ENCODE measurements around the gene ABCA6.

ABCA6 gene

DNA sequence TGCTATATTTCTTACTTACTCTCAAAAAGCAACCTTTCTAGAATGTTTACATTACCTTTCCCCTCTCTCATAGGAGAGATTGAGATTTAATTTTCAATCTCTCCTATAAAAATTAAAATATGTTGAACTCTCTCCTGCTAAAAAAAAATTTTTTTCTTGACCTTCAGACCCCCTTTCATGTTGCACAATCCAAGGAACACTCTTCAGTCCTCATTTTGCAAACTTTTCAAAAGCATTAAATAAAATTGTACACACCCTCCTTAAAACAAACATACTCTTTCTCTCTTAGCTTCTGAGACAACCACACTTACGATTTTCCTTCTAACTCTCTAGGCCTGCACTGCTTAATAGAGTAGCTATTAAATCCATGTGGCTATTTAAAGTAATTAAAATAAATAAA, 8.6 kb upstream of the ABCA6 start:
- no peak overlapping the region for H3K27ac ChIP-seq
- no peaks in the 10 kb centered on the region for H3K27me3 ChIP-seq
- H3K4me3 ChIP-seq (ENCODE audit: low read depth in 1 of 2, low read length in 1 of 2), result no peak overlapping the region
- TF ChIP-seq, protein P1, sequence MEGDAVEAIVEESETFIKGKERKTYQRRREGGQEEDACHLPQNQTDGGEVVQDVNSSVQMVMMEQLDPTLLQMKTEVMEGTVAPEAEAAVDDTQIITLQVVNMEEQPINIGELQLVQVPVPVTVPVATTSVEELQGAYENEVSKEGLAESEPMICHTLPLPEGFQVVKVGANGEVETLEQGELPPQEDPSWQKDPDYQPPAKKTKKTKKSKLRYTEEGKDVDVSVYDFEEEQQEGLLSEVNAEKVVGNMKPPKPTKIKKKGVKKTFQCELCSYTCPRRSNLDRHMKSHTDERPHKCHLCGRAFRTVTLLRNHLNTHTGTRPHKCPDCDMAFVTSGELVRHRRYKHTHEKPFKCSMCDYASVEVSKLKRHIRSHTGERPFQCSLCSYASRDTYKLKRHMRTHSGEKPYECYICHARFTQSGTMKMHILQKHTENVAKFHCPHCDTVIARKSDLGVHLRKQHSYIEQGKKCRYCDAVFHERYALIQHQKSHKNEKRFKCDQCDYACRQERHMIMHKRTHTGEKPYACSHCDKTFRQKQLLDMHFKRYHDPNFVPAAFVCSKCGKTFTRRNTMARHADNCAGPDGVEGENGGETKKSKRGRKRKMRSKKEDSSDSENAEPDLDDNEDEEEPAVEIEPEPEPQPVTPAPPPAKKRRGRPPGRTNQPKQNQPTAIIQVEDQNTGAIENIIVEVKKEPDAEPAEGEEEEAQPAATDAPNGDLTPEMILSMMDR (IDR thresholded peaks at IDR 0.05), result no peak
- H3K36me3 ChIP-seq, result no peaks in the 10 kb centered on the region
- no peaks in the 10 kb centered on the region for H3K4me1 ChIP-seq (ENCODE audit: control insufficient read depth in 1 of 2, insufficient read depth in 1 of 2, low read depth in 1 of 2, low read length in 1 of 2)
- H3K9me3 ChIP-seq, result no peaks in the 10 kb centered on the region

DNA sequence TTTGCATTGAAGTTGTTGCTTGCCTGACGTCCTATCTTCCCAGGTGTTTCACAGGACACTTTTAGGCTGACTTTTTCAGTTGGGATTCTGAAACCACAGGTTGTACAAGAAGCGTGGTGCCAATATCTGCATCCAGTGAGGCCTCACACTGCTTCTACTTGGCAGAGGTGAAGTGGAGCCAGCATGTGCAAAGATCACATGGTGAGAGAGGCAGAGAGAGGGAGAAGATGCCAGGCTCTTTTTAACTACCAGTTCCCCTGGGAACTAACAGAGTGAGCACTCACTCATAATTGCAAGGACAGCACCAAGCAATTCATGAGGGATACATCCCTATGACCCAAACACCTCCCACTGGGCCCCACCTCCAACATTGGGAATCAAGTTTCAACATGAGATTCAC, 5.8 kb upstream of the ABCA6 start:
- Histone ChIP-seq H3K27me3 (no peaks in the 10 kb centered on the region), H3K27ac (no peak overlapping the region), H3K4me1 (ENCODE audit: control insufficient read depth in 1 of 2, insufficient read depth in 1 of 2, low read depth in 1 of 2, low read length in 1 of 2) (no peaks in the 10 kb centered on the region), H3K36me3 (no peaks in the 10 kb centered on the region), H3K4me3 (ENCODE audit: low read depth in 1 of 2, low read length in 1 of 2) (no peak overlapping the region), H3K9me3 (no peaks in the 10 kb centered on the region)
- TF ChIP-seq, protein P1 (IDR thresholded peaks at IDR 0.05), result no peak

DNA sequence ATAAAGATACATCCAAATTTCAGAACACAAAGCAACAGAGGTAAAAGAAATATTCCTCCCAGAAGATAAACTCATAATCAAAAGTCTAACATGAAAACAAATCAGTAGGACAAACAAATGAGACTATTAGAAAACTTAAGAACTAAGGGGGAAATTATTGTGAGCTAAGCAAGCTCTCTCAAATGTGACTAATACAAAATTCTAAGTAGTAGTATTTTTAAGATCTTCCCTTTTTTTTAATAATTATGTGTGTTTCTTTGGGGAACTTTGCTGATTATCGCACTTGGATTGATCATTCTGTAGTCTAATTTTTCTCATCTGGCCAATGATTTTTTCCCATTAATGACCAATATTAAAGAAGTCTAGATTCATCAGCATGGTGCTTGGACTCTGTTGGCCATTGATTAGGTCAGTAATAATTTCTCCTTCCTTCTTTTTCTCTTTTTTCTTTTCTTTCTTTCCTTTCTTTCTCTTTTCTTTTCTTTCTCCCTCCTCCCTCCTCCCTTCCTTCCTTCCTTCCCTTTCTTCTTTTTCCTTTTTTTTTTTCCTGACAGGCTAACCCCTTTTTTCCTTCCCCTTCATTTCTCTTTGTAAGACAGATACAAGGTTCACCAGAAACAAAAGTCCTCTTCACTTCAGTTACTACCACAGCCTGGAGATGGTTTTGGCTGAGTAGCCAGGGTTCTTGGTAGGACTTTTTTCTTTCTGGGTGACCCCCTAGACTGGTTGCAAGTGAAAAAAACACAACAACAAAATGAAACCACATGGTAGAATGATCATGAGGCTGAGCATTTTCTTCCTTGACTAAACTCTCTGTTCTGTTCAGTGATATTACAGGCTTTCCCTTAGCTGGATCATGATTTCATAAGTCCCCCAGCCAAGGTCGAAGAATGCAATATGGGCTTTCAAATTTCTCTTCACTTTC, 2.9 kb upstream of the ABCA6 start:
- Histone ChIP-seq H3K9me3 (no peaks in the 10 kb centered on the region), H3K36me3 (no peaks in the 10 kb centered on the region), H3K4me1 (ENCODE audit: control insufficient read depth in 1 of 2, insufficient read depth in 1 of 2, low read depth in 1 of 2, low read length in 1 of 2) (no peaks in the 10 kb centered on the region), H3K27me3 (no peaks in the 10 kb centered on the region), H3K4me3 (ENCODE audit: low read depth in 1 of 2, low read length in 1 of 2) (no peak overlapping the region), H3K27ac (no peak overlapping the region)
- TF ChIP-seq, protein P1 (IDR thresholded peaks at IDR 0.05), result no peak

DNA sequence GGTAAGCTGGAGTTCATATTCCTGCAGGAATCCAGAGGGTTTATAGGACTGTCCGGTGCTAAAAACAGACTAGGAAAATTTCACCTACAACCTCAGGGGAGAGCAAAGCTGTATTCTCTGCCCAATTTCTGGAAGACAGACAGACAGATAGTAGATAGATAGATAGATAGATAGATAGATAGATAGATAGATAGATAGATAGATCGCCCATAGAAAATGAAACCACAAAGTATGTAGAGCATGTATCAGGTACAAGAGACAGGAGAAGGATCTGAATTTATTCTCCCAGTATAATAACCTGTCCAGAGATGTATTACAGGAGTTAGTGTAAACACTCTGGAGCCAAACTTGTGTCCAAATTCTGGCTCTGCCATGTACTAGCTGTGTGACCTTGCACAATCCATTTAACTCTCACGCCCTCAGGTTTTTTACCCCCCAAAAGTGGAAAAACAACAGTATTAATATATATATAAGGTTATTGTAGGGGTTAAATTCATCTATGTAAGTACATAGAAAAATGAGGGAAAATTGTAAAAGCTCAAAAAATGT, 2.1 kb upstream of the ABCA6 start:
- no peaks in the 10 kb centered on the region for H3K36me3 ChIP-seq
- H3K27me3 ChIP-seq, result no peaks in the 10 kb centered on the region
- H3K27ac ChIP-seq, result no peak overlapping the region
- no peaks in the 10 kb centered on the region for H3K4me1 ChIP-seq (ENCODE audit: control insufficient read depth in 1 of 2, insufficient read depth in 1 of 2, low read depth in 1 of 2, low read length in 1 of 2)
- TF ChIP-seq, protein P1 (IDR thresholded peaks at IDR 0.05), result no peak
- no peaks in the 10 kb centered on the region for H3K9me3 ChIP-seq
- H3K4me3 ChIP-seq (ENCODE audit: low read depth in 1 of 2, low read length in 1 of 2), result no peak overlapping the region

DNA sequence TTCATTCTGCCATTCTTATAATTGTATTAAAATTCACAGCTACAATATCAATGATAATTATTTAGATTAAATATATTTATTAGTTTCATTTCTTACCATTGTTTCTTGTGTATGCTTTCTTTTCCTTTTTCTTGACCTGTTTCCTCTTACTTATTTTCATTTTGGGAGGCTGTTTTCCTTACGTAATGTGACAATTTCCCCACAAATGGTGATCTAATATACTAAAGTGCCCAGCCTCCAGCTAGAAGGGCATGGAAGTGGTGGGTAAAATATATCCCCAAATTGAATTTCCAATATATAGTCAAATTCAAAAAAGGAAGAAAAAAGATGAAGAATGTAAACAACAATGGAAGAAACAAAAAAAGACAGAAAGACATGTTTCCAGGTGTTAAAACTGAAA, 1.5 kb upstream of the ABCA6 start:
- H3K4me1 ChIP-seq (ENCODE audit: control insufficient read depth in 1 of 2, insufficient read depth in 1 of 2, low read depth in 1 of 2, low read length in 1 of 2), result no peaks in the 10 kb centered on the region
- H3K4me3 ChIP-seq (ENCODE audit: low read depth in 1 of 2, low read length in 1 of 2), result no peak overlapping the region
- TF ChIP-seq, protein P1 (IDR thresholded peaks at IDR 0.05), result no peak
- H3K27me3 ChIP-seq, result no peaks in the 10 kb centered on the region
- H3K36me3 ChIP-seq, result no peaks in the 10 kb centered on the region
- H3K27ac ChIP-seq, result no peak overlapping the region
- no peaks in the 10 kb centered on the region for H3K9me3 ChIP-seq

Measured in neutrophil (primary cell).